EL (cell line): ENCODE measurements around the gene ADGRV1.
"Not testable (repeated sequence)": the region's sequence is repeated elsewhere in the genome, so short reads cannot be mapped to it uniquely, and the experiment has no call there.

Experiments
- DNase-seq: peaks from one replicate; pipeline ENCODE4 v3.0.0-alpha.2; 2016

Gene ADGRV1

DNA sequence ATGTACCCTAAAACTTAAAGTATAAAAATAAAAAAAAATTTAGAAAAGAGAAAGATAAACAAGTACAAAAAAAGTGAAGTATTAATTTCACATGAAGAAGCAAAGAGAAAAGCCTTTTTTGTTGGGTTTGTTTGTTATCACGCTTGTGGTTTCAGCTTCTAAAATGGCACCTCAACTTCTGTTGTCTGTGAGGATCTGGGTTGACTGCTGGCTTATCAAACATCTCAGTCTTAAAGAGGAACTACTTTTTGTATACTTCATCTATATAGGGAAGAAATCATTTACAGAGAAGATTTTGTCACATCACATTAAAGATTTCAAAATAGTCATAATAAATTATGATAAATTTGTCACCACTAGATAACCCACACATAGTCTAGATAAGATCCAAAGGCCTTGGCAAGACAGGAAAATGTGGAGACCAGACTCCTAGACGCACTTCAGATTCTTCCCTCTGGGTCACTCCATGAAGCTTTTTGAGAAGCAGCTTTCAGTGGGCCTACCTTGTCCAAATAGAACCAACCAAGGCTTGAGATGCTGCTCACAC, 8.8 kb upstream of the ADGRV1 start:
- no peak for DNase-seq

DNA sequence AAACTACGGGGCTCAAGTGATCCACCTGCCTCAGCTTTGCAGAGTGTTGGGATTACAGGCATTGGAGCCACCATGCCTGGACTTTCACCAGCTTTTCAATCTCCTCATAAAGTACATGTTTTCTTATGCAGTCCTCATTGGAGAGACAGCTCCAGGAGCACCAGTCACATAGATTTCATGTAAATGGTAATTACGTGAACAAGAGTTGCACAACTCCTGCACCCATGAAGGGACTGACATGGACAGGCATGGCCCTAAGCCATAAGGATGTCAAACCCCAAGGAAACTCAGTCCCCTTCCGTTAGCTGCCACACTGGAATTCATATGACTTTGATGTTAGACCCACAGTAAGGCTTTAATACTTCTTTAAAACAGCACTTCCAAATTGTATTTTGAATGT, 7.6 kb upstream of the ADGRV1 start:
- no peak for DNase-seq

DNA sequence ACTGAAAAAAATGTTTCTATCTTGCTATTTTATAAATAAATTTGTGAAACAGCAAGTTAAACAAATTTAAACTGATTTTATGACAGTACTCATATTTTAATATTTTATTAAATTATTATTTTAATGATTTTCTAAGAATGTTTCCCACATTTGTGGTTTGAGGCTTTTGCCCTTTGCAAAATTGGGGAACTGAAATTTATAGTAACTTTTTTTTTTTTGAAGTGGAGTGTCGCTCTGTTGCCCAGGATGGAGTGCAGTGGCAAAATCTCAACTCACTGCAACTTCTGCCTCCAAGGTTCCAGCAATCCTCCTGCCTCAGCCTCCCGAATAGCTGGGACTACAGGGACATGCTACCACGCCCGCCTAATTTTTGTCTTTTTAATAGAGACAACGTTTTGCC, 7.2 kb upstream of the ADGRV1 start:
- no peak for DNase-seq

DNA sequence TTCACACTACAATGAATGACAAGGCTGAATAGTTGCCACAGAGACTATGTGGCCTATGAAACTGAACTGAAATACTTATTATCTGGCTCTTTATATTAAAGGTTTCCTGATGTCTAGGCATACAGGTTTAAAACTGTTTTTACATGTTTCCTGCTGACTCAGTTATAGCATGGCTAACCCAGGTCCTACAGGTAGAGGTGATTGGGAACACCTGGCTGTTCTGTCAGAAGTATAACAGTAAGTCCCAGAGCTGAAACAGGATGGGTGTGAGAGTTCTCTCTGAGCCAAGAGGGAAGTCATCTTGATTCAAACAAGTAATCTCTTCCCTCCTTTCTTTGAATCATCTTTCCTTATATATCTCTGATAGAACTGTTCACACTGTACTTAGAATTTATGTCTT, 4.9 kb upstream of the ADGRV1 start:
- no peak for DNase-seq

DNA sequence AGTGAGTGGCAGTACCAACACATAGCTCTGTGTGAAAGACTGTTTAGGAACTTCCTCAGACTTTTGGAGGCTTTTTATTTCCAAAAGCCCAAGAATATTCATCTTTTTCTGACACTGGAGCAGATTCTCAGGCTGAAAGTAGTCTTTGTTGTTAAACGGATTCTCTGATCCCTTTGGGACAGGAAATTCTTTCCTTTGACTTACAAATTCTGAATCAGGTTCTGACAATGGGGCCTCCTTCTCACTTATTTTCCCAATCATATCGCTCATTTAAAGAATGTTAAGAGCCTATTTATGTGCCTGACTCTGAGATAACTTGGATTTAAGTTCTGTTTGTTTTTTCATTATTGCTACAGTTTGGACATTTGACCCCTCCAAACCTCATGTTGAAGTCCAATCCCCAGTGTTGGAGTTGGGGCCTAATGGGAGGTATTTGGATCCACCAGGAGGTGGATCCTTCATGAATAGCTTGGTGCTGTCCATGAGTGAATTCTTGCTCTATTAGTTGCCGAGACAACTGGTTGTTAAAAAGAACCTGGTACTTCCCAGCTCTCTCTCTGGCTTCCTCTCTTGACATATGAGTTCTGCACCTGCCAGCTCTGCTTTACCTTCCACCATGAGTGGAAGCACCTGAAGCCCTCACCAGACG, 4.1 kb upstream of the ADGRV1 start:
- DNase-seq, result no peak

DNA sequence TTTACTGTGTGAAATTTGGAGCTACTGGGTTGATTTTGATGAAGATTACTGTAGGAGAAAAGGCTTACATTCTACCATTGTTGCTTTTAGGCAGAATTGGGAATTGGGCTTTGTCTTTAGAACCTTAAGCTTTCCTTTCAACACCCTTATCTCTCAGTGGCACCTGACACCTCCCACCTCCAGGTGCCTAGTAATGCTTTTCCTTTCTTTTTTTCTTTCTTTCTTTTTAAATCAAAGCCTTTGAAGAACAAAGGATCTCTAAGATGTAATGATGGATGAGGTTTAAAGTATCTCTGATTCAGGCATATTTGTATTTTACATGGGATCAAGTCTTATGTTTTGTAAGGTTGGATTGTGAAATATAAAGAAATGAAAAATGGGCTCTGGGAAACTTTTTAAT, 2.9 kb upstream of the ADGRV1 start:
- DNase-seq, result no peak

DNA sequence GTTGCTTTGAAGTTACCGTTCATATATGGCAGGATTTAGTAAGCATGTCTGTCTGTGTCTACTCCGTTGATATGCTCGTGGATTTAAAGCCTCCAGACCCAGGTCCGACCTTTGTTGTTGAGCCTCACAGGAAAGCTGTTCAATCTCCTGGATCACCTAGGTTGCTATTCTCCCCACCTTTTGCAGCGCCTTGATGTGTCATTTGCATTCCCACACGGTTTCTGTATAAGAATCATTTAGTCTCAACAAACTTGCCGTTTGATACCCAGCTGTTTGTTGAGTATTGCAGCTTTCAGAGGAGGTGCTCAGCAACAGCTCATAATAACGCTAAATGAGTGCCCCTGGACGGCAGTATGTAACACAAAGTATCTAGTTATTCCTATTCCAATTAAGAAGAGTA, 1.2 kb upstream of the ADGRV1 start:
- DNase-seq, result no peak

DNA sequence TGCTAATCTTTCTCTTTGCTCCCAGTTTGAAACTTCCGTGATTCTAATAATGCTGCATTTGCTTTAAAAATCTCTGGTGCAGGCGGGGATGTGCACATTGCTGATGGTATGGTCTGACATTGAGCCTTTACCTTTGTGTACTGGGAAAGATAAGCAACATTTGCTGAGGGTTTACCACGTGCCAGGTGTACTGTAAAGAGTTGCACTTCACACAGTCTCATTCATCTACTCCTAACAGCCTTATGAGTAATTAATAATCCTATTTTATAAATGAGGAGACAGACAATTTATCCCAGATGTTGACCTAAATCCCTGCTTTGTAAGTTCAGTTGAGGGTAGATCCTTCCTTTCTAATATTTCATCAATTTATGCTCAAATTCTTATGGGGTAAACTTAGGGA, 726 bp upstream of the ADGRV1 start:
- DNase-seq, result no peak

DNA sequence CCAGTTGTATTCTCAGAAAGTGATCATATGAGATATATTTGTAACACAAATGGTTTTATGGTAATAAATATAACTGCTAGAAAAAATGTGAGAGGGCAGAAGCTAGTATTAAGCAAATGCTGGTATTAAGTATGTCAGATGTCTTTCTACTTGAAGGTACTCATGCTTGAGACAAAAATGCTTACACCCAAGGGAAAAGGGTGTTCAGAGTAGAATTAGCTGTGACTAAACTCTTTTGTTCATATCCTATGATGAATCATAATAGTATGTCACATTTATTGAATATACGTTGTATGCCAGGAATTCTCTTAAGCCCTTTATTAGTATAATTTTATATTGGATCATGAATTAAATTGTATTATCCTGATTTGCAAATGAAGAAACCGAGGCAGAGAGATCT, 2.2 kb downstream of the ADGRV1 start:
- DNase-seq, result no peak

DNA sequence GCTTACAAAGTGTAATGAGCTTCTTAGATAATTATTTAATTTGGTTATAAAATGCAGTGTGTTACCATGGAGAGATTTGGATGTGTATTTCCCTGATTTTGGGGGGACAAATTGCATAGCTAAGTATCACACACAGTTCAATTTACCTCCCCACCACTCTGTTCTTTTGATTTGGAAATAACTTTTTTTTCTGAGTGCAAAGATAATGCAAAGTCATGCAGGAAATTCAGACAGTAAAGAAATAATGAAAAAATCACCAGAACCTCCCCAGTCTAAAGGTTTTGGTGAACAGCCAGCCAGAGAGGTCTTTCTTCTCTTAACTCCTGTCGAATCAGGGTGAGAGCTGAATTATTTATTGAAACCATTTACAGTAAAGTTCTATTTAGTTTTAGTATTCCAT, 3.2 kb downstream of the ADGRV1 start:
- no peak for DNase-seq

DNA sequence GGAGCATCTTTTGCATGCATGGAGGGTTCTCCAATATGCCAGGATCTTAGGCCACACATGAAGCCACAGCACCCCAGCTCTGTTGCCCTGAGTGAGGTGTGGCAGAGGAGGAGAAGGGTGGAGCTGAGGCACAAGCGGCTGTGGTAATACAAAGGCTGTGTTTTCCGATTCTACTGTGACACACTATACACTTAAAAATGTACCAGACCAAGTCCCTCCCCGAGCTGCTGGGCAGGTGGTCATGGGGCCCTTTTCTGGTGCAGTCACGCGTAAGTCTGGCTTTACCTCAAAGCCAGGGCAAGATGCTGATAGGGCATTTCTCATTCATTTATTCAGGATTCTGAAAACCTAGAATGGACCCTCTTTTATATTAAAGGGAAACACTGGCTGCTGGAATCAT, 3.7 kb downstream of the ADGRV1 start:
- DNase-seq, result no peak

DNA sequence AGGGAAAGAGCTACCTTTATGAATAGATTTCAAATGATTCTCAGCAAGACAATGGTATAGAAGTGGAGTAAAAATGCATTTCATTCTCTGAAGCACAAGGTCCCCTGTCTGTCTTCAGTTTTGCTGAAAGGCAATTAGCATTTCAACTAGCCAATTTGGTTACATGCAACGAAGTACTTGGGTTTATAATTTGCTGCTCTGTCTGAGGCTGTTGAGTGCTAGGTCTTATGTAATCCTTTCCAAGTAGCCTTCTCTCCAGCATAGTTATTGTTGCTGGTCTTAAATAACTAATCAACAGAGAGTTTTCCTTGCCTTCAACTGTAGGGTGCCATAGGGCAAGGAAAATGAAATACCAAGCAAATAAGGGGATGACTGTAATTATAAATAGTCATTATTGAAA, 4.5 kb downstream of the ADGRV1 start:
- DNase-seq, result no peak

DNA sequence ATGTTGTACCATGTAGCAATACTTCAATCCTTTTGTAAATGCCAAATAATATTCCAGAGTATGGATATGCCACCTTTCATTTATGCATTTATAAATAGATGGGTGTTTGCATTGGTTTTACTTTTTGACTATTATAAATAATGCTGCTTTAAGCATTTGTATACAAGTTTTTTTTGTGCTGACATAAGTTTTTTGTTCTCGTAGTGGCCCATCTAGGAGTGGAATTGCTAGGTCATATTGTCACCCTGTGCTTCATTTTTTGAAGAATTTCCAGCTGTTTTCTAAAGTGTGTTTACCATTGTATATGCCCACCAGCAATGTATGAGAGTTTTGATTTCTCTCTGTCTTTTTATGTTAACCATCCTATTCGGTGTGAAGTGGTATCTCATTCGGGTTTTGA, 6.9 kb downstream of the ADGRV1 start:
- DNase-seq, result no peak

DNA sequence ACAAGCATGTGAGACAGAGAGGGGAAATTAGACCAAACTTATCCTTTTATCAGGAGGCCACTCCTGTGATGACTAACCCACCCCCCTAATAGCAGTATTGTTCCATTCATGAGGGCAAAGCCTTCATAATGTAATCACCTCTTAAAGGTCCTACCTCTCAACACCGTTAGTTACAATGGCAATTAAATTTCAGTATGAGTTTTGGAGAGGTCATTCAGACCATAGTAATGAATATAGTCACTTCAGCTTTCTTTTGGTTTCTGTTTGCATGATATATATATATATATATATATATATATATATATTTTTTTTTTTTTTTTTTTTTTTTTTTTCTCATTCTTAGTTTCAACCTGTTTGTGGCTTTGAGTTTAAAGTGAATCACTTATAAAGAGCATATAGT, 10.5 kb downstream of the ADGRV1 start:
- no peak for DNase-seq

DNA sequence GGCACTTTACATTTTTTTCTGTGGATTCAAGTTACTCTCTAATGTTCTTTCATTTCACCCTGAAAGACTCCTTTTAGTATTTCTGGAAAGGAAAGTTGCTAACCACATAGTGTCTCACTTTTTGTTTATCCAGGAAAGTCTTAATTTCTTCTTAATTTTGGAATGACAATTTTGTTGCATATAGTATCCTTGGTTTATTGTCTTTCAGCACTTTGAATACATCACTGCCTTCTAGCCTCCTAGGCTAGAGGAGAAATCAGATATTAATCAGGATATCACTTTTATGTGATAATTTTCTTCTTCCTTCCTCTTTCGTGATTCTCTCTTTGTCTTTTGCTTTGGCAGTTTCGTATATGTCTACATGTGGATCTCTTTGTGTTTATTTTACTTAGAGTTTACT, 11.4 kb downstream of the ADGRV1 start:
- DNase-seq, result no peak

DNA sequence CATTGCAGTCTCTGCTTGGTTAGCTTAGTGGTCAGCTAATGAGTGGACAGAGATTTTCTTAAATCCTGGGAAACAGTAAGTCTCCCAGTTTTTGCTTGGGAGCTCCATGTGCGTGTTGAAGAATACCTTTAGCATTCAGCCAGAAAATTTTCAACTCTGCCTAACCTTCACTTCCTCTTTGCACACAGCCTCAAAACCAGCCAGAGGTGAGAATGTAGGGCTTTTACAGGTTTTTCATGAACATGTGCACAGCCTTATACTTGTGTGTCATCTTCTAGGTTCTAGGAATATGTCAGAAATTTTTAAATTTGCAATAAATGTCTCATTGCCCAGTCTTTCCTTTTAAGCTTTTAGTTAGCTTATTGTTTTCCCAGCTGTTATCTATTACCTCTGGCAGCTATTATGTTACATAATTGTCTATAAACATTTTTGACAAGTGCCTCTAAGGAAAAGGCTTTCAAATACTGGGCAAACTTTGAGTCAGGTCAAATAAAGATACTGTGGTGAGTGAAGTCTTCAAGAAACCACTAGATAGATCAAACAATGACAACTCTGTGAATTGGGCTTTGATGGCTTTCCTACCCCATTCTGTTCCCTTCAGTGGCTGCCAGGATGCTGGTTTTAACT, 12.7 kb downstream of the ADGRV1 start:
- DNase-seq, result no peak

DNA sequence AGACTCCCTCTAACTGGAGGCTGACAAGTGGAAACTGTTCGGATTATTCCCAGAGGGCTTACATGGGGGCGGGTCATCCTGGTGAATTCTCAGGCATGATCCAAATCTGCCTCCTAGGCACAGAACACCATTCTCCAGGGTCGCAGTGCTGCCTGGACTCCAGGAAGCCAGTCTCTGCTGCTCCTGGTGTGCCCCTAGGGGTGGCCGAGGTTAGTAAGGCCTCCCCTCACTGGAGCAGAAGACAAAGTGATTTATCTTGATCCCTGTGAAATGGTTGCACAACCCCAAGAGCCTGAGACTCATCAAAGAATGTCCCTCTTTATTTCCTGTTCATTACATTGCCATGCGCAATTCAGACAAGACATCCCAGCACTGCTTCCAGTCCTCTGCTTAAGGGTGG, 17.1 kb downstream of the ADGRV1 start:
- DNase-seq, result no peak

DNA sequence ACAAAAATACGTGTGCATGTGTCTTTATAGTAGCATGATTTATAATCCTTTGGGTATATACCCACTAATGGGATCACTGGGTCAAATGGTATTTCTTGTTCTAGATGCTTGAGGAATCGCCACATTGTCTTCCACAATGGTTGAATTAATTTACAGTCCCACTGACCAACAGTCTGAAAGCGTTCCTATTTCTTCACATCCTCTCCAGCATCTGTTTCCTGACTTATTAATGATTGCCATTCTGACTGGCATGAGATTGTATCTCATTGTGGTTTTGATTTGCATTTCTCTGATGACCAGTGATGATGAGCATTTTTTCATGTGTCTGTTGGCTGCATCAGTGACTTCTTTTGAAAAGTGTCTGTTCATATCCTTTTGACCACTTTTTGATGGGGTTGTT, 18.0 kb downstream of the ADGRV1 start:
- not testable (repeated sequence) for DNase-seq

DNA sequence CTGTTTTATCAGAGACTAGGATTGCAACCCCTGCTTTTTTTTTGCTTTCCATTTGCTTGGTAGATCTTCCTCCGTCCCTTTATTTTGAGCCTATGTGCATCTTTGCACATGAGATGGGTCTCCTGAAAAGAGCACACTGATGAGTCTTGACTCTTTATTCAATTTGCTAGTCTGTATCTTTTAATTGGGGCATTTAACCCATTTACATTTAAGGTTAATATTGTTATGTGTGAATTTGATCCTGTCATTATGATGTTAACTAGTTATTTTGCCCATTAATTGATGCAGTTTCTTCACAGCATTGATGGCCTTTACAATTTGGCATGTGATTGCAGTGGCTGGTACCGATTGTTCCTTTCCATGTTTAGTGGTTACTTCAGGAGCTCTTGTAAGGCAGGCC, 21.3 kb downstream of the ADGRV1 start:
- not testable (repeated sequence) for DNase-seq

DNA sequence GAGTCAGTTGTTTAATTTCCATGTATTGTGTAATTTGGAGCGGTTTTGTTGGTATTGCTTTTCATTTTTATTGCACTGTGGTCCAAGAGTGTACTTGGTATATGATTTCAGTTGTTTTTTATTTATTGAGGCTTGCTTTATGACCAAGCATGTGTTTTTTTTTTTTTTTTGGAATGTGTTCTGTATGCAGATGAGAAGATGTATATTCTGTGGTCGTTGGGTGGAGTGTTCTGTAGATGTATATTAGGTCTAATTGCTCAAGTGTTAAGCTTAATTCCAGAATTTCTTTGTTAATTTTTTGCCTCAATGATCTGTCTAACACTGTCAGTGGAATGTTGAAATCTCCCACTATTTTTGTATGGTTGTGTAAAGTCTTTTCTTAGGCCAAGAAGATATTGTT, 23.4 kb downstream of the ADGRV1 start:
- DNase-seq, result no peak

DNA sequence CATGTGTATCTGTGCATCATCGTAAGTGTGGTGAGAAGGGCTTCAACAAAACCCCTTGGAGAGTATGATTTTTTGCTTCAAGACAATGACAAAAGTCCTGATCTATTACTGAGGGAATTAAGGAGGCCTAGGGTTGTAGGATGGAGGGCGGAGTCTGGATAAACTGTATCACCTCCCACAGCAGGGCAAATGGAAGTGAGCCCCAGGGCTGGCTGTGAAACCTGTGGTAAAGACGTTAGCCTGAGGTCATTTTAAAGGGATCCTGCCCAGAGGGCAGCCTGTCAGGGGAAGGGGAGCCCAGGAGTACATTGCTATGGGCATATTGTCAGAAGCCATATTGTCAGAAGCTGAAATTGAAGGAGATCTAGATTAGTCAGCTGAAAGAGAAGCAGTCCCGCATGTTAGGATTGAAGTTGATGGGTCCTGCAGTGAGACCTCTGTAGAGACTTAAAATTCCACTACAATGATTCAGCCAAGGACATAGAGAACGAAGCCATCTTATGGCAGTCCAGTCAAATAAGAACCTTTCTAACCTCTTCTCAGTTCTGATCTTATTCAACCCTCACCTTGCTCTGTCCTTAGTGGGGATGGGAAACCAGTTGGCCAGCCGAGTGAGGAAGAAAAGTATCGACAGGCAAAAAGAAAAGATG, 26.9 kb downstream of the ADGRV1 start:
- no peak for DNase-seq

DNA sequence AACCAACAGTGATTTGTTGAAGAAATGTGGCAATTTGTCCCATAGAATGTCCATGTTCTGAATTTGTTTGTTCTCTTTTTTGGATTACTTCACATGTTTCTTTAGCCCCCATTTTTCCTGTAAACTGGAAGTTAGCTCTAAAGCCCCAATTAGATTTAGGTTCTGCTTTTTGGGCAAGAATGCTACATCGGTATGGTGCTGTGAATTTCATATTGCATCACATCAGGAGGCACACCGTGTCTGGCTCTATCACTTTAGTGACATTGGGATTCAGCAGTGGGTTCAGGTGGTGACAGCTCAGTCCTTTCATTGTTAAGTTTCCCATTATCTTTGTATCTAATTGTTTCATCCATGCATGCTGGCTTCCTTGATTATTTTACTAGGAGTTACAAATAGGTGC, 27.9 kb downstream of the ADGRV1 start:
- DNase-seq, result no peak

DNA sequence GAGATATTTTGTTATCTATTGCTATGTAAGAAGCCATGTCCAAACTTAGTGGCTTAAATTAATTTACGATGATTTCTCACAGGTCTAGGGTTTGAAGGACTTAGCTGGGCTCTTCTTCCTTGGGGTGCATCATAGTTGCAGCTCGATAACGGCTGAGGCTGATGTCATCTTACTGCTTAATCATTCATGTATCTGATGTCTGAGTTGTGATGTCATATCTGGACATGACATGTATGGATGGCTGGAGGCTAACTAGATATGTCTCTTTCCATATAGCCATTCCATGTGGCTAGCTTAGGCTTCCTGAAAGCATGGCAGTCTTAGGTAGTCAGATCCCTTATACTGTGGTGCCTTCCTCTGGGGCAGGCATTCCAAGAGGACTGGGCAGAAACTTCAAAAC, 31.6 kb downstream of the ADGRV1 start:
- no peak for DNase-seq

DNA sequence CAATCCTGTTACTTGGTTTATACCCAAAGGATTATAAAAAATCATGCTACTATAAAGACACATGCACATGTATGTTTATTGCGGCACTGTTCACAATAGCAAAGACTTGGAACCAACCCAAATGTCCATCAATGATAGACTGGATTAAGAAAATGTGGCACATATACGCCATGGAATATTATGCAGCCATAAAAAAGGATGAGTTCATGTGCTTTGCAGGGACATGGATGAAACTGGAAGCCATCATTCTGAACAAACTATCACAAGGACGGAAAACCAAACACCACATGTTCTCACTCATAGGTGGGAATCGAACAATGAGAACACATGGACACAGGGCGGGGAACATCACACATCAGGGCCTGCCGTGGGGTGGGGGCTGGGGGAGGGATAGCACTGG, 34.5 kb downstream of the ADGRV1 start:
- DNase-seq, result not testable (repeated sequence)

DNA sequence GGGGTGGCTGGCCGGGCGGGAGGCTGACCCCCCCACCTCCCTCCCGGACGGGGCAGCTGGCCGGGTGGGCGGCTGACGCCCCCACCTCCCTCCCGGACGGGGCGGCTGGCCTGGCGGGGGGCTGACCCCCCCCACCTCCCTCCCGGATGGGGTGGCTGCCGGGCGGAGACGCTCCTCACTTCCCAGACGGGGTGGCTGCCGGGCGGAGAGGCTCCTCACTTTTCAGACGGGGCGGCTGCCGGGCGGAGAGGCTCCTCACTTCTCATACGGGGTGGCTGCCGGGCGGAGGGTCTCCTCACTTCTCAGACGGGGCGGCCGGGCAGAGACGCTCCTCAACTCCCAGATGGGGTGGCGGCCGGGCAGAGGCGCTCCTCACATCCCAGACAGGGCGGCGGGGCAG, 37.2 kb downstream of the ADGRV1 start:
- not testable (repeated sequence) for DNase-seq
